ENCODE data around the gene MEN1. TPM values are rescaled to one million over a fixed set of nuclear protein-coding genes. Genes with fewer than 3 reads are reported as not detected.

The MEN1 gene
- total RNA-seq, 2 donors from 2014 or later, result 44.5 to 48.7 TPM

GRCh38 chr11:64856382-64857227 lies 46.3 kb upstream of the MEN1 start:
- H3K27ac ChIP-seq (ENCODE audit: low read depth, low read length), result no peak overlapping the region
- H3K27me3 ChIP-seq (ENCODE audit: control insufficient read depth, insufficient read depth, low read length, poor library complexity, severe bottlenecking), result no peaks in the 10 kb centered on the region
- Mint-ChIP-seq H3K4me1 (peaks cover 2% of the 10 kb centered on the region), H3K9me3 (no peaks in the 10 kb centered on the region), H3K4me3 (no peak overlapping the region), H3K36me3 (ENCODE audit: low read depth) (peaks cover 17% of the 10 kb centered on the region), H3K27ac (peak overlapping the region; percentile 10), H3K27me3 (ENCODE audit: insufficient read depth) (no peaks in the 10 kb centered on the region)
- no peak for DNase-seq
- peaks cover 28% of the 10 kb centered on the region for H3K36me3 ChIP-seq (ENCODE audit: control insufficient read depth, insufficient read depth, low read length)
- no peak overlapping the region for H3K9ac ChIP-seq (ENCODE audit: extremely low read depth, low read length, poor library complexity, severe bottlenecking)
- H3K4me1 ChIP-seq (ENCODE audit: control insufficient read depth, insufficient read depth, low read length), result no peaks in the 10 kb centered on the region
- WGBS, 2 experiments (ENCODE audit: insufficient coverage in 1 of 2, insufficient read length in 1 of 2), result 92 to 93% methylated on average over 12 to 20 of the region's 20 CpGs
- no peak for TF ChIP-seq CTCF (conservative IDR thresholded peaks at IDR 0.05)
- no peaks in the 10 kb centered on the region for H3K9me3 ChIP-seq (ENCODE audit: control insufficient read depth, low read length)
- no peak overlapping the region for H3K4me3 ChIP-seq (ENCODE audit: low read length)

GRCh38 chr11:64855596-64856304 lies 45.4 kb upstream of the MEN1 start:
- no peaks in the 10 kb centered on the region for H3K9me3 Mint-ChIP-seq
- no peaks in the 10 kb centered on the region for H3K27me3 Mint-ChIP-seq (ENCODE audit: insufficient read depth)
- peaks cover 17% of the 10 kb centered on the region for H3K36me3 Mint-ChIP-seq (ENCODE audit: low read depth)
- no peak overlapping the region for H3K27ac ChIP-seq (ENCODE audit: low read depth, low read length)
- peaks cover 28% of the 10 kb centered on the region for H3K36me3 ChIP-seq (ENCODE audit: control insufficient read depth, insufficient read depth, low read length)
- no peak overlapping the region for H3K4me3 Mint-ChIP-seq
- no peaks in the 10 kb centered on the region for H3K9me3 ChIP-seq (ENCODE audit: control insufficient read depth, low read length)
- WGBS, 2 experiments (ENCODE audit: insufficient coverage in 1 of 2, insufficient read length in 1 of 2), result 93 to 96% methylated on average over 8 to 19 of the region's 22 CpGs
- no peak overlapping the region for H3K4me3 ChIP-seq (ENCODE audit: low read length)
- no peak for DNase-seq
- TF ChIP-seq CTCF (conservative IDR thresholded peaks at IDR 0.05), result no peak
- H3K9ac ChIP-seq (ENCODE audit: extremely low read depth, low read length, poor library complexity, severe bottlenecking), result no peak overlapping the region
- H3K4me1 Mint-ChIP-seq, result peaks cover 10% of the 10 kb centered on the region
- no peaks in the 10 kb centered on the region for H3K27me3 ChIP-seq (ENCODE audit: control insufficient read depth, insufficient read depth, low read length, poor library complexity, severe bottlenecking)
- no peaks in the 10 kb centered on the region for H3K4me1 ChIP-seq (ENCODE audit: control insufficient read depth, insufficient read depth, low read length)
- no peak overlapping the region for H3K27ac Mint-ChIP-seq

GRCh38 chr11:64854534-64855502 lies 44.5 kb upstream of the MEN1 start:
- H3K27ac ChIP-seq (ENCODE audit: low read depth, low read length), result no peak overlapping the region

More at GRCh38 chr11:64854534-64855502, 44.5 kb upstream of the MEN1 start:
- Histone ChIP-seq H3K27me3 (ENCODE audit: control insufficient read depth, insufficient read depth, low read length, poor library complexity, severe bottlenecking) (no peaks in the 10 kb centered on the region), H3K4me3 (ENCODE audit: low read length) (no peak overlapping the region), H3K9me3 (ENCODE audit: control insufficient read depth, low read length) (no peaks in the 10 kb centered on the region), H3K36me3 (ENCODE audit: control insufficient read depth, insufficient read depth, low read length) (peaks cover 26% of the 10 kb centered on the region), H3K4me1 (ENCODE audit: control insufficient read depth, insufficient read depth, low read length) (no peaks in the 10 kb centered on the region), H3K9ac (ENCODE audit: extremely low read depth, low read length, poor library complexity, severe bottlenecking) (no peak overlapping the region)
- Mint-ChIP-seq H3K27me3 (ENCODE audit: insufficient read depth) (no peaks in the 10 kb centered on the region), H3K27ac (peak overlapping the region; percentile 61), H3K4me1 (peaks cover 10% of the 10 kb centered on the region), H3K36me3 (ENCODE audit: low read depth) (peaks cover 13% of the 10 kb centered on the region), H3K9me3 (no peaks in the 10 kb centered on the region), H3K4me3 (no peak overlapping the region)
- TF ChIP-seq CTCF (conservative IDR thresholded peaks at IDR 0.05), result no peak
- DNase-seq, result peak; percentile 79
- WGBS, 2 experiments (ENCODE audit: insufficient coverage in 1 of 2, insufficient read length in 1 of 2), result 90 to 92% methylated on average over 17 to 45 of the region's 45 CpGs

Data from endodermal cell (in vitro differentiated cells).